ENCODE measurements around the gene HCN3. TPM values are rescaled to one million over a fixed set of nuclear protein-coding genes. Genes with fewer than 3 reads are reported as not detected.
A peak's percentile ranks its signal among the peaks of the same experiment; 100 is the strongest.

Gene HCN3
- total and polyA plus RNA-seq, 2 of the 13 experiments (the other 11 are each of a cell fraction or from before 2014, with no cell fraction given) = 2.4 to 10.2 TPM

- Histone ChIP-seq H3K4me2 (ENCODE audit: low read depth, low read length) (peak overlapping the region; percentile 99), H3K36me3 (replicated peaks in 1 of 2; ENCODE audit: control insufficient read depth in 1 of 2, insufficient read depth in 2 of 2, low read length in 2 of 2) (no peaks in the 10 kb centered on the region; a peak in 1 of 5 replicates), H3K9me3 (ENCODE audit: low read length) (no peaks in the 10 kb centered on the region), H3K4me1 (ENCODE audit: insufficient read depth, low read length) (peaks cover 45% of the 10 kb centered on the region), H4K20me1 (ENCODE audit: insufficient read depth, low read length) (no peaks in the 10 kb centered on the region), H3K79me2 (ENCODE audit: insufficient read depth, low read length) (peaks cover 8% of the 10 kb centered on the region), H2AFZ (ENCODE audit: low read length) (no peak overlapping the region), H3K9ac (ENCODE audit: insufficient read depth, low read depth, low read length) (no peak overlapping the region), H3K27ac (ENCODE audit: extremely low read length, insufficient read depth, low read length) (peak overlapping the region; percentile 4), H3K4me3 (replicated peaks in 1 of 3; ENCODE audit: insufficient read depth in 1 of 3, low read depth in 2 of 3, low read length in 3 of 3) (no peak overlapping the region; a peak in 2 of 6 replicates), H3K27me3 (ENCODE audit: control insufficient read depth in 1 of 2, insufficient read depth in 2 of 2, low read length in 2 of 2) (no peaks in the 10 kb centered on the region)
- ATAC-seq = no peak
- ChIA-PET POLR2A (interaction anchor here (0.6 kb wide), 1 partner anchor 20 kb away, joined by 3 read pairs; the partner anchor contains the start of gene CLK2), CTCF (ENCODE audit: low intra/inter-chr PET ratio, low total read pairs) (interaction anchor here (4.0 kb wide), 1 partner anchor 71 kb away, joined by 71 read pairs; no protein-coding TSS in a partner anchor)
- TF ChIP-seq ZNF652 (CRISPR knock-in tag; IDR thresholded peaks at IDR 0.05; ENCODE audit: borderline replicate concordance, low read depth) (peak; percentile 77), ZNF562 (CRISPR knock-in tag; IDR thresholded peaks at IDR 0.05; ENCODE audit: borderline replicate concordance) (no peak)
- 90% methylated on average over 5 of the region's 5 CpGs for WGBS (ENCODE audit: low lambda C conversion rate)
- BruUV-seq (replicated peaks) = no TSS peak
- DNase-seq (ENCODE audit: low spot score) = no peak
- intact Hi-C loops (cut with micrococcal nuclease; ENCODE audit: unreplicated experiment) (no loop called here), in situ Hi-C loops (cut with HindIII; ENCODE audit: extremely low pct_ligation_motif_present, low pct_unique_long_range_greater_than_20kb) (loop anchor here (10.0 kb wide), 1 partner anchor 52 kb away; the partner anchor contains the start of genes FDPS and PKLR)
- no peak for FAIRE-seq
Observed at GRCh38 chr1:155253208-155253607, 24.1 kb upstream of the HCN3 start.

GRCh38 chr1:155253797-155254196, 23.5 kb upstream of the HCN3 start:
- Histone ChIP-seq H3K27me3 (ENCODE audit: control insufficient read depth in 1 of 2, insufficient read depth in 2 of 2, low read length in 2 of 2) (no peaks in the 10 kb centered on the region), H2AFZ (ENCODE audit: low read length) (no peak overlapping the region), H3K27ac (ENCODE audit: extremely low read length, insufficient read depth, low read length) (peak overlapping the region; percentile 4), H3K4me2 (ENCODE audit: low read depth, low read length) (peak overlapping the region; percentile 99), H3K4me1 (ENCODE audit: insufficient read depth, low read length) (peaks cover 45% of the 10 kb centered on the region), H3K36me3 (replicated peaks in 1 of 2; ENCODE audit: control insufficient read depth in 1 of 2, insufficient read depth in 2 of 2, low read length in 2 of 2) (peaks cover 3 to 5% of the 10 kb centered on the region in 2 experiments; a peak in 2 of 5 replicates), H3K4me3 (replicated peaks in 1 of 3; ENCODE audit: insufficient read depth in 1 of 3, low read depth in 2 of 3, low read length in 3 of 3) (peak overlapping the region; percentile 16 to 83 (median 72); a peak in 4 of 6 replicates), H4K20me1 (ENCODE audit: insufficient read depth, low read length) (no peaks in the 10 kb centered on the region), H3K79me2 (ENCODE audit: insufficient read depth, low read length) (peaks cover 8% of the 10 kb centered on the region), H3K9ac (ENCODE audit: insufficient read depth, low read depth, low read length) (peak overlapping the region; percentile 72; the same call in 1 of the 2 replicates), H3K9me3 (ENCODE audit: low read length) (no peaks in the 10 kb centered on the region)
- intact Hi-C loops (cut with micrococcal nuclease; ENCODE audit: unreplicated experiment) (no loop called here), in situ Hi-C loops (cut with HindIII; ENCODE audit: extremely low pct_ligation_motif_present, low pct_unique_long_range_greater_than_20kb) (loop anchor here (10.0 kb wide), 1 partner anchor 51 kb away; the partner anchor contains the start of genes FDPS and PKLR)
- POLR2A ChIA-PET = no interaction called here
- ATAC-seq (no peak), FAIRE-seq (no peak), DNase-seq (ENCODE audit: low spot score) (no peak)
- no TSS peak for BruUV-seq (replicated peaks)
- CTCF ChIA-PET (ENCODE audit: low intra/inter-chr PET ratio, low total read pairs) = no interaction called here
- 48% methylated on average over 5 of the region's 5 CpGs for WGBS (ENCODE audit: low lambda C conversion rate)
- TF ChIP-seq GMEB2 (CRISPR knock-in tag; IDR thresholded peaks at IDR 0.05; ENCODE audit: low read depth) (no peak), ZNF563 (CRISPR knock-in tag; IDR thresholded peaks at IDR 0.05) (no peak), ARHGAP35 (CRISPR knock-in tag; IDR thresholded peaks at IDR 0.05; ENCODE audit: borderline replicate concordance) (no peak), ZC3H13 (CRISPR knock-in tag; IDR thresholded peaks at IDR 0.05) (no peak), STAT5B (CRISPR knock-in tag; IDR thresholded peaks at IDR 0.05) (no peak), ZNF773 (CRISPR knock-in tag; IDR thresholded peaks at IDR 0.05; ENCODE audit: borderline replicate concordance) (no peak), ZNF446 (CRISPR knock-in tag; IDR thresholded peaks at IDR 0.05) (no peak), GATA4 (IDR thresholded peaks at IDR 0.05; ENCODE audit: borderline replicate concordance, low read depth) (no peak), ZNF256 (CRISPR knock-in tag; conservative IDR thresholded peaks at IDR 0.05) (no peak), YEATS4 (CRISPR knock-in tag; IDR thresholded peaks at IDR 0.05; ENCODE audit: borderline replicate concordance) (no peak)
- TF ChIP-seq, protein P1, sequence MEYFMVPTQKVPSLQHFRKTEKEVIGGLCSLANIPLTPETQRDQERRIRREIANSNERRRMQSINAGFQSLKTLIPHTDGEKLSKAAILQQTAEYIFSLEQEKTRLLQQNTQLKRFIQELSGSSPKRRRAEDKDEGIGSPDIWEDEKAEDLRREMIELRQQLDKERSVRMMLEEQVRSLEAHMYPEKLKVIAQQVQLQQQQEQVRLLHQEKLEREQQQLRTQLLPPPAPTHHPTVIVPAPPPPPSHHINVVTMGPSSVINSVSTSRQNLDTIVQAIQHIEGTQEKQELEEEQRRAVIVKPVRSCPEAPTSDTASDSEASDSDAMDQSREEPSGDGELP (IDR thresholded peaks at IDR 0.05; ENCODE audit: borderline replicate concordance, low read depth) = no peak
